ENCODE measurements around the gene KIAA1549. TPM values are rescaled to one million over a fixed set of nuclear protein-coding genes. Genes with fewer than 3 reads are reported as not detected.

Gene KIAA1549
- total RNA-seq, 1 experiment from 2014 or later = 14.1 TPM

GRCh38 chr7:138887085-138887710, 94.0 kb downstream of the KIAA1549 start:
- Histone ChIP-seq H3K36me3 (ENCODE audit: control insufficient read depth, insufficient read depth, low read length) (no peaks in the 10 kb centered on the region), H3K4me3 (ENCODE audit: low read depth in 2 of 2, low read length in 2 of 2) (no peak overlapping the region), H3K9me3 (ENCODE audit: control insufficient read depth, insufficient read depth, low read depth, low read length) (no peaks in the 10 kb centered on the region), H3K27me3 (ENCODE audit: control insufficient read depth, insufficient read depth, low read length) (no peaks in the 10 kb centered on the region), H3K27ac (ENCODE audit: low read length) (peak overlapping the region; percentile 54; the same call in 1 of the 2 replicates), H3K4me1 (ENCODE audit: control insufficient read depth, insufficient read depth, low read length) (peaks cover 45% of the 10 kb centered on the region)
- TF ChIP-seq POLR2AphosphoS5 (IDR thresholded peaks at IDR 0.05; ENCODE audit: low read depth, low read length) (no peak), REST (IDR thresholded peaks at IDR 0.05; ENCODE audit: insufficient read depth in 1 of 2, low read depth in 2 of 2, low read length in 1 of 2) (peak in 1 of 2 experiments; percentile 29; a peak in 1 of 4 replicates)
- ChIA-PET CTCF (interaction anchor here (0.6 to 1.1 kb wide), 8 partner anchors 8 to 187 kb away, joined by 3 read pairs; no protein-coding TSS in a partner anchor), POLR2A (no interaction called here)
- in situ Hi-C loops (cut with HindIII; ENCODE audit: low pct_unique_long_range_greater_than_20kb, low sequenced_read_pairs) (no loop called here), intact Hi-C loops (cut with micrococcal nuclease; ENCODE audit: unreplicated experiment) (loop anchor here (10.0 kb wide), 2 partner anchors 98 to 128 kb away; partner anchors contain the start of gene KIAA1549)
- BruUV-seq (replicated peaks) = no TSS peak
- ATAC-seq (no peak), DNase-seq (ENCODE audit: low read depth, low spot score) (no peak)

- no peaks in the 10 kb centered on the region for H3K9me3 ChIP-seq (ENCODE audit: control insufficient read depth, insufficient read depth, low read depth, low read length)
- in situ Hi-C loops (cut with HindIII; ENCODE audit: low pct_unique_long_range_greater_than_20kb, low sequenced_read_pairs) = no loop called here
- no peak for ATAC-seq
- H3K4me3 ChIP-seq (ENCODE audit: low read depth in 2 of 2, low read length in 2 of 2) = no peak overlapping the region
- H3K4me1 ChIP-seq (ENCODE audit: control insufficient read depth, insufficient read depth, low read length) = peaks cover 39% of the 10 kb centered on the region
- intact Hi-C loops (cut with micrococcal nuclease; ENCODE audit: unreplicated experiment) = loop anchor here (10.0 kb wide), 2 partner anchors 98 to 128 kb away; partner anchors contain the start of gene KIAA1549
- no peaks in the 10 kb centered on the region for H3K36me3 ChIP-seq (ENCODE audit: control insufficient read depth, insufficient read depth, low read length)
- no TSS peak for BruUV-seq (replicated peaks)
- DNase-seq (ENCODE audit: low read depth, low spot score) = no peak
- CTCF ChIA-PET = interaction anchor here (0.5 to 1.1 kb wide), 9 partner anchors 9 to 898 kb away, joined by 3 to 7 read pairs (median 3); no protein-coding TSS in a partner anchor
- POLR2A ChIA-PET = no interaction called here
- 0 out of 2 replicates have a peak overlapping the region, but pooled peaks have one; percentile 40 for H3K27ac ChIP-seq (ENCODE audit: low read length)
- peak; percentile 77 for TF ChIP-seq CTCF (IDR thresholded peaks at IDR 0.05)
- TF ChIP-seq TCF7L2 (IDR thresholded peaks at IDR 0.05; ENCODE audit: low read depth, low read length) = no peak
- no peak for TF ChIP-seq REST (IDR thresholded peaks at IDR 0.05; ENCODE audit: insufficient read depth in 1 of 2, low read depth in 2 of 2, low read length in 1 of 2)
- no peak for TF ChIP-seq SIN3A (IDR thresholded peaks at IDR 0.05; ENCODE audit: borderline replicate concordance, insufficient read depth, low read depth, low read length)
- H3K27me3 ChIP-seq (ENCODE audit: control insufficient read depth, insufficient read depth, low read length) = no peaks in the 10 kb centered on the region
These were observed 94.7 kb downstream of the KIAA1549 start for GRCh38 chr7:138886501-138886917.
